NCI-H187 (cell line): ENCODE data around the gene ECEL1.

Source experiments
- DNase-seq, 2 experiments: peaks; one replicate each; lab custom pipeline; 2025; lab: John Stamatoyannopoulos, UW

Gene ECEL1

DNA sequence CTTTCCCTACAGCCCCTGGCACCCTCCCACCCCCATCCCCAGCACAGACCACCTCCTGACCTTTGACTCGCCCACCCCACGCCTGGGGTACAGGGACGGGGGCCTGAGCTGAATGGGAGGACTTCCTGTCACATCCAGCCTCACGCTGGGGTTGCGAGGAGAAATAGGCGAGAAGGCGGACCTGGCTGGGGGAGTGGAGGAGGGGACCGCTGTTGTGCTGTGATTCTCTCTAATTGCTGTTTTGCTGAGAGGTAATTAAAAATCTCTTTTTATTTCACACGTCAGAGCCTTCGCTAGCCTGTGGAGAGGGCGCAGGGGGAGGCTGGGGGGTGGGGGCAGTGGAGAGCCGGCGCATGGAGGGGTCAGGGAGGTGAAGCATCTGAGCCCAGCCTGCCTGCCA, 9.7 kb upstream of the ECEL1 start:
- no peak for DNase-seq

DNA sequence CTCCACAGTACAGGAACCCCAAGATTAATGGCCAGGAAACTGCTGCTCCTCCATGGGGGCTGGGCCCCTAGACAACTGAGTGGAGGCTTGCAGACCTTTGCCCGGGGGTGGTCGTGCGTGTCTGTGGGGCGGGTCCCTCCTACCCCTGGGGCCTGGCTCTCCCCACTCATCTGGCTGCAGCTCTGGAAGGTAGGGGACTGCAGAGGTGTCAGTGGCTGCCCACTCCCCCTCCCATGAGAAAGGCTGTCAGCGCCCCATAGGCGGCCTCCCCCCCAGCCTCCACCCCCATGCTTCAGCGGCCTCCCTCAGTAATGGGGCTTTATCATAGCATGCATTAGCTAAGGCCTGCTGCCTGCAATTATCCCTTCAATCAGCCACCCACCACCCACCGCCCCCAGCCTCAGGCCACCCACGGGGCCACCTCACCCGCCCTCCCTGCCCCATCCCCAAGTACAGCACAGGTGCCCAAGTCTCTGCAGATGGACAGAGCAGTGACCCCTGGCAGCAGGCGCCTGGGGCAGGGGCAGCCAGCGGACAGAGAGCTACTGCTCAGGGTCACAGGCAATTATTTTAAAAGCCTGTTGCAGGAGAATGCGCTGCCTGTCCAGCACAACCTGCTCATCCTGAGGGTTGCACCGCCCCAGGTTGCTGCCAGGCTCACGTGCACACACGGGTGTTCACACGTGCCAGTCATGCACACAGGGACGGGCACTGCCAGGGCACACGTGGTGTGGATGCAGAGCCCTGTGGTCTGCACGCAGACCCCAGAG, 9.1 kb upstream of the ECEL1 start:
- DNase-seq = no peak

DNA sequence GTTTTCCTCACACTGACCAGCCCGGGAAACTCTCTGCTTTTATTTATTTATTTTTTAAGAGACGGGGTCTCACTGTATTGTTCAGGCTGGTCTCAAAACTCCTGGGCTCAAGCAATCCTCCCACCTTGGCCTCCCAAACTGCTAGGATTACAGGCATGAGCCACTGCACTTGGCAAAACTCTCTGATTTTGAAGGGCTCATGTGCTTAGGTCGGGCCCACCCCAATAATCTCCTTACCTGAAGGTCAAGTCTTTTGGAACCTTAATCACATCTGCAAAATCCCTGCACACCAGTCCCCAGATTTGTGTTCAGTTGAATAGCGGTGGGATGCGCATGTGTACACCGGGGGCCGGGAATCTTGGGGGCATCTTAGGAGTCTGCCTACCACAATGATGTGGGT, 7.7 kb upstream of the ECEL1 start:
- DNase-seq = no peak

DNA sequence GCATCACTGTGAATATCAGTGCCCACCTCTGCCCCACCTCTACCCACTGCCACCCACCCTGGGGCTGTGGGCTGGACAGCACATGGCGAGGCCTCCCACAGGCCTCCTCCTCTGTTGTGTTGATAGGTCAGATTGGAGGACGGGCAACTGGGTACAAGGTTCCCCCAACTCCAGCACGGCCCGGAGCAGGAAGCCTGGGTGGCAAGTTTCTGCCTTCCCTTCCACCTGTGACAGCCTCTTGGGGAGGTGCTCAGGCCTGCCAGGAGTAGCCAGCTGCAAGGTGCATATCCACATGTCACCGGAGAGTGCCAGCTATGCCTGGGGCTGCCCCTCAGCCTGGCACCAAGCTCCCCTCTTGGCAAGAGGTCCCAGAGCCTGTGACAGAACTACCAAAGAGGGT, 6.9 kb upstream of the ECEL1 start:
- no peak for DNase-seq

DNA sequence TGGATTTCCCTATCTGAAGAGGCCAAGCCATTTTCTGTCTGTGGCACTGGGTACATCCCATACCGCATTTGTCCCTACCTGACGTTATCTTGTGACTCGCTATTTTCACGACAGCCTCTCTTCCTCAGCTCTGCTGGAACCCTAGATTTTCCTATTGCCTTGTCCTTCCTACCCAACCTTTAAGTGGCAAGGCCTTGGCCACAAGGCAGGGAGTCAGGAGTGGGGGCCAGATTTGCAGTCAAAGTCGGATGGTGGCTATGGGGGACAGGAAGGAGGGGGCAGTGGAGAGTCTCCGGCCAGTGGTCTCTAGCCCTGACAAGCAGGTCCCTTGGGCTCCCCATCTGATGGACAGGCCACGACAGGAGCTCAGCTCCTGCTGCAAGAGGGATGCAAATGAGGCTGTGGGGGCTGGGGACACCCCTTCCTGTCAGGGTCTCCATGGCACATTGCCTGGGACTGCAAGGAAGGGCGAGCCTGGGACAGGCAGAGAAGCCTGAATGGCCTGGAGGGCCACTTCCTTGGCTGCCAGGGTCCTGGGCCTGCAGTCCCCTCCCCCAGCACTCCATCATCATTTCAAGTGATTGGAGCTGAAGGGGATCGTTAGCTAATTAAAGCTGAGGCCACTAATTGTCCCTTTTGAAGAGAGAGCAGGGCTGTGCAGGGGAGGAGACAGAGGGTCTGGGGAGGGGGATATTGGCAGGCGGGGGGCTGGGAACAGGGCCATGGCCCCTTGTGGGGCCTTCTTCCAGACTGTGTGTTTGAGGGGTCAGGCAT, 6.3 kb upstream of the ECEL1 start:
- DNase-seq = no peak

DNA sequence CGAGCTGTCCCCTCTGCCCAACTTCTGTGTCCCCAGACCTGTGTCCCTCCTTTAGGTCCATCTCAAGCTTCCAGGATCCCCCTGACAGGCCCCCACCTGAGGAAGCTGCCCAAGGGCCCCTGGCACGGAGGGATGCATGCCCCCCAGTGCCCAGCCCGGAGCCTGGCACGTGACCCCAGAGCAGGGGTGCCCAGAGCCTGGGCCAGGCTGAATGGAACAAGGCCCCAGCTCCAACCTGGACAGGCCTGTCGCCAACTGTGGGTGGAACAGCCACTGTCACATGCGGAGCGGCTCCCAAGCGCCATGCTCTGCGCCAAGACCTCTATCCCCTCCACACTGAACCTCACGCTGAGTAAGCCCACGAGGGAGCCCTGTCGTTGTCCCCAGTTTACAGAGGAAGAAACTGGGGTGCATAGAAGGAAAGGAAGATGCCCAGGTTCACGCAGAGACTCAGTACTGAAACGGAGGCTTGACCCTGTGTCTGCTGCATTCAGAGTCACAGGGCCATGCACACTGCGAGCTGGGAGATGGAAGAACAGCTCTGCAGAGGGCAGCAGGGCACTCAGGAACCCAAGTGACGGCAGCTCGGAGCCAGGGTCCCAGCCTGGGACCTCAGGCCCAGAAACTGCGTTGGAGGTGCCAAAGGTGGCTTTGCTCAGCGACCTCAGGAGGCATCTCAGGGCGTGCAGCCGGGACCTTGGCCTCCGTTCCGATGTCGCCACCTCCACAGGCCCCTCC, 5.5 kb upstream of the ECEL1 start:
- no peak for DNase-seq

DNA sequence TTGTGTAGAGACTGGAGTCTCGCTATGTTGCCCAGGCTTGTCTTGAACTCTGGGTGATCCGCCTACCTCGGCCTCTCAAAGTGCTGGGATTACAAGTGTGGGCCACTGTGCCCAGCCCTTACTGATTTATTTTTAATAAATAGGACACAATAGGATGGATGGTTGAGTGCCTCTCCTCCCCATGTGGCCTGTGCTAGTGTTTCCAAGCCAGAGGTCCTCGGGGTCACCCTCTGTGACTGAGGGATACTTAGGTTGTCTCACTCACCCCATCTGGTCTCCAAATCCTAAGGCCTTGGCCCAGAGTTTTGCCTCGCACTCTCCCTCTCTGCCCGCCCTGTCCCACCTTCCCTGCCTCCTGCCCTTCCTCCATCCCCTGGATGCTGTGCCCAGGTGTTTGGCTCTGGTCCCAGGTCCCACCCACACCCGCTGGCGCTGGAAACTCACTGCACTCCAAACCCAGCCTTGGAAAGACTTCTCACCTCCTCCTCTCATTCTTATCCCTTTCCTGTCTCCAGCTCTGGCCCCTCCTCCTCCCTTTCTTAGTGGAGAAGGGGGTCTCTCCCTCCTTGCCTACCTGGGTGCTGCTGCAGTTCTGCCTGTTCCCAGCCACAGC, 4.7 kb upstream of the ECEL1 start:
- DNase-seq = no peak

DNA sequence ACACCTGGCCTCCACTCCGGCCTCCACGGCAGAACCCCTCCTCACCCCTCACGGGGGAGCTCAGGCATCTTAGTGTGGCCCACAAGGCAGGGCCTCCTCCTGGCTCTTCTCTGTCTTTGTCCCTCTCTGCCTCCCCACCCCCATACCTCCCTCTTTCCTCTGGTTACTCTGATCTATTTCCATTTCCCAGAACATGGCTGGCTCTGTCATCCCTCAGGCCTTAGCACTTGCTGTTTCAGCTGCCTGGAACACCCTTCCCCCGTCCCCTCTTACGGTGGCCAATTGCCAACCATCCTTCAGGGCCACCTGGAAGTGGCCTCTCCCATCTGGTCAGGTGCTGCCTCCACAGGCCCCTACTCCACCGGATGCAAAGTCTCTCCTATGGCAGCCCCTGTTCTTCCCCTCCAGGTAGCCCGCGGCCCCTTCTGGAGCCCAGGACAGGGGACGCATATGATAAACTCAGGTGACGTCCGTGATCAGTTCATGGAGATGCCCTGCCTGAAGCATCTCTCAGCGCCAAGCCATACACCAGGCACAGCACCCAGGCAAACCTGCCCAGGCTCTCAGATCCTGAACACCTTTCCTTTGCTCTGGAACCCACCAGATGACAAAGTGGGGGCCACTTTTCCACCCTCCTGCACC, 3.6 kb upstream of the ECEL1 start:
- no peak for DNase-seq

DNA sequence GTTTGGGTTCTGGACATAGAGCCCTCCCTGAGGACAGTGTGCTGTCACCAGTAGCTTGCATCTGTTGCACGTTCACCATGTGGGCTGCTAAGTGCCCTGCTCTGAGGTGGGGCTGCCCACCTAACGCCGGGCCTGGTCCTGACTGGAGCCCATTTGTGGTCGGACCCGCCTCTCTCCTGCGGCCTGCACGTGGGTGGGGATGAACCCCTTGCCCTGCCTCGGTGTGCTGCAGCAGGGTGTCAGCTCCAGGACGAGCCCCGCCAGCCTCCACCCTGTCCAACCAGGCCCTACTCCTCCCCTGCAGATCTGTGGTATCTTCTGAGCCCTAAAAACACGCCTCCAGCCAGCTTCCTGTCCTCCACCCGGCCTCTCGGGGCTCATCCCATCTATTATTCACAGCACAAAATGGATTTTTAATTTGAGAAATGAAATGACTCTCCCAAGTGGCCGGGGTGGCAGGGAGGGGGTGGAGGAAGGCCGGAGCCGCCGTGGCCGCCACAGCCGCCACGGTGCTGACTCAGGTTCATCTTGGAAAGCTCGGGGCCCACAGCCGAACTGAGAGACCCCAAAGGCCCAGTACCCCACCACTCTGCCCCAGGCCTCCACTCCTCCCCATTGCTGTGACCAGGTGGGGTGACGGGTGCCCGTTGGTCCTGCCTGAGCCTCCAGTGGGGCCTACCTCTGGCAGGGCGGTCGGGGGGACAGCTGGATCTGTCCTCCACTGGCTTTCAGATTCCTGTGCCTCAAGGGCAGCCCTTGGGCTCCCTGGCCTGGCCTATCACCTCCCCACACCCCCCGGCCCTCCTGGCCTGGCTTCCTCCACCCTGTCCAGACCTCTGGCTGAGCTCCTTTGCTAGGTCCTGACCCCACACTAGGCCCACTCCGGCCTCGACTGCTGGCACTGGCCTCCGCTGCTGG, 2.8 kb upstream of the ECEL1 start:
- DNase-seq = no peak

DNA sequence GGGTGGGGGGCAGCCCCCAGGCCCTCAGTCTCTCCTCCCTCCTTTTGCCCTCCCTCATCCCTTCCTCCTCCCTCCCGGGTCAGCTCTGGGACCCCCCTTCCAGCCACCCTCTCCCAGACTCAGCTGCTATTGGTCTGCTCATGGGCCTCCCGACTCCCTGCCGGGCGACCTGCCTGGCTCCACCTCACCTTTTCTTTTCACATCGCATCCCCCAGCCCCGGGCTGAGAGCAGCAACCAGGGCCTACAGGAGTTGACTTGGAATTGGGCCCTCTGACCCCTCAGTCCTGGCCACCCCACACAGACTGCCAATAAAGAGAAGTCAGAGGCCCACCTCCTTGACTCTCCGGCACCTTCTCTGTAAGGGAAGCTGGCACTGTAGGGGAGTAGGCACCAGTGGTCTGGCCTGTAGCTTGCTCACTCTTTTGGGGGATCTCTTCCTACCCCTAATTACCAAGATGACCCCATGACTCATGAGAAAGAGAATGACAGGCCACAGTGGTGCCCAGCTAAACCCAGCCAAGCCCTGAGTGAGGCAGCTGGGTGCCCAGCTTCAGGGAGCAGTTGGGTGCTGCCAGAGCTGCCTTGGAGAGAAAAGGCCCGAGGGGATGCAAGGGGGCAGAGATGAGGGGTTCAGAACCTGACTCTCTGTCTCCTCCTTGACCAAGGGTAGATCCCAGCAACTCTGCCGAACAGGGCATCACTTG, 2.0 kb upstream of the ECEL1 start:
- DNase-seq = no peak

DNA sequence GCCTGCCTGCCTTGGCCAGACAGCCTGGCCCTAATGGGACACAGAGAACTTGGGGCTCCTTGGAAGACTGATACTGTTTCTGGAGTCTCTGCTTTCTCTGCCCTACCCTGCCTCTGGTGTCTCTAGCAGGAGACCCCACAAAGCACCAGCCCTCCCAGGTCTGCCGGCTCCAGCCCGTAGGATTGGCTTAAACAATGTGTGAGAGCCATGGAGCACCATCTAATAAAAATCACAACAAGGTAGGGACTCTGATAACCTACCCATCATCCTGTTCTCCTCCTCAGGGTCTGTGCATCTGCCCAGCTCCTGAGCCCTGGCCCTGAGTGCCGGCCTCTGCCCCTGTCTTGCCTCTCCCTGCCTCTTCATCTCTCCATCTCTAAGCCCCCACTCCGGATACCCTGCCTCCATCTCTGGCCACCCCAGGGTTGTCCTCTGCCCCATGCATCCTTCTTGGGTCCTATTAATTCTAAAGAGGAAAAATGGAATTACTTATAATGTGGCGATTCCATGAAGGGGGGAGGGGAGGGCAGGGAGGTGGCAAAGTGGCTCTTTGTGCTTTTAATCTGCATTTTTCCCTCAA, 1.2 kb upstream of the ECEL1 start:
- no peak for DNase-seq

DNA sequence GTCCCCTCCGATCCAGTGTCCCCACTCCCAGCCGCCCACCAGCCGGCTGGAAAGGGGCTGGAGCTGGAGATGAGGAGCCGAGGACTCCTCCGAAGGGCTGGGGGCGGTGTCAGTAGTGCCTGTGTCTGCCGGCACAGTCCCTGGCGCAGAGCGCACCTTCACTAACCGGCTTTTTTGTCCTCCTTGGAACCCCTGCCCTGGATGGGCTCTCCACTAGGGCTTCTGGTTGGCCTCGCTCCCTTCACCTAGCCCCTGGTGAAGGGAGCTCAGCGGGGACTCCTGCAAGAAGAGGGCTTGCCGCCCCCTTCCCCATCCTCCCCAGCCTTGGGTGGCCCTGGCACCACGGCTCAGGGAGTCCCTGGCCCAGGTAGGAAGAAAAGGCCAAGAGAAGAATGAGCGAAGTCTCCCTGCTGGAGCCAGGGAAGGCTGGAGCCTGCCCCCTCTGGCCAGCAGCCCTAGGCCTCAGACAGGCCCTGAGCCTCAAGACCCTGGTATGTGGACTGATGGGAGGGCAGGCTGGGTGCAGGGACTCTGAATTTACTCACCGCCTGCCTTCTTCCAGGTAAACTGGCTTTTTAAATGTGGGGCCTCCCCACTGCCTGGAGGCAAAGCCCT, 570 bp upstream of the ECEL1 start:
- DNase-seq = no peak

DNA sequence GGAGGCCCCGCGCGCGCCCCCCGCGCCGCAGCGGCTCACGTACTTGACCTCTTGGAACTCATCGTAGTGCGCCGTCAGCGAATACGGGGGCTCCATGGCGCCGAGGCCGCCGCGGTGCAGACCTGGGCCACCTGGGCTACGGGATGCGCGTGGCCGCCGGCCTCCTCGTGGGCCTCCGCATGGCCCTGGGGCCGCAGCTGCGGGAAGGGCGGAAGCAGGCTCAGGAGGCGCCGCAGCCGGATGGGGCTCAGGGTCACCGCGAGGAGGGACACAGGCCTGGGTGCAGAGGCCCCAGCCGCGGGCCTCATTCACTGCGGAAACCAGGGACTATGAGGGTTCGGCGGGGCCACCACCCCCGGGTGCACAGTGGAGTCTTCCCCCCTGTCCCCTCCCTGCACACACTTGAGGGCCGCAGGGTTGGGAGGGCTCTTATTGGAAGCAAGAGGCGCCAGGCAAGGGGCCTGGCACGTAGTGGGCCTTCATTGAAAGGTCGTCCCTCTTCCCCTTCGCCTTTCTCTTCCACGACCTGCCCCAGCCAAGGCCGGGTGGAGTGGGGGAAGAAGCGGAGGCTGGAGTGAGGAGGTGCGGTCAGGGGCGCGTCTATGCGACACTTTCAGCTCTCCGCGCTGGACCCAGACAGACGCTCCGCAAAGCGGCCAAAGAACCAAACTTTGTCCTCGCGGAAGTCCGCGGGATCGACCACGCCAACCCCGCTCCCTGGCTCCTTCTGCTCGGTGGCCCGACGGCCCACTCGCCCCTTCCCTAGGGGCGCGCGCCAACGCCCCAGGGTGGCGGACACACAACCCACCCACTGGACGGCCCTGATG, 863 bp downstream of the ECEL1 start:
- DNase-seq = no peak

DNA sequence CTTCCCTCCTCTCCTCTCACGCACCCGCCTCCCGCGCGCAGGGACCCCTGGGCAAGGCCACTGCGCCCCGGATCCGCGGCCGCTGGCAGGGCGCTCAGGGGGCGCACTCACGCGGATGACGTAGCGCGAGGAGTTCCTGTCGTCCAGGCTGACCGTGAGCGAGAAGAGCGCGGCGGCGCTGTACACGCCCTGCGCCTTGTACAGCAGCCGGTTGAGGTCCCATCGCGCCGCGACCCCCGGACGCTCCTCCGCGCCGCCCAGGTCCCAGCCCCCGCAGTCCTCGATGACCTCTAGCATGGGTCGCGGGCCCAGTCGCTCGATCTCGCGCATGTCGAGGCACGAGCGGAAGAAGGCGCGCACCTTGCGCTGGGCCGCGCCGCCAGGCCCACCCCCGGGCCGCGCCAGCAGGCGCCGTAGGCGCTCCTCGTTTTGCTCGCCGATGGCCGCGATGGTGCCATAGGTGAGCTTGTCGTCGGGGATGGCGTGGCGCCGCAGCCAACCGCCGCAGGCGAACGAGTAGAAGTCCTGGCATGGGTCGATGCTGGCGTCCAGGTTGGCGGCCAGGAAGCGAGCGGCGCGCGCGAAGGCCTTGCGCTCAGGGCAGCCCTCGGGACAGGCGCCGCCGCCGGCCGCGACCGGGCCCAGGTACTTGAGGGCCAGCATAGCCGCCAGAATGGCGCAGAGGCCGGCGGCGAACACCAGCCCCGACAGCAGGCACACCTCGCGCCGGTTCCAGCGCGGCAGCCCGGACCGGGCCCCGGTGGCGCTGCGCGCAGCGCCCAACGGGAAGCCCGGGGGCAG, 1.7 kb downstream of the ECEL1 start:
- DNase-seq = no peak

DNA sequence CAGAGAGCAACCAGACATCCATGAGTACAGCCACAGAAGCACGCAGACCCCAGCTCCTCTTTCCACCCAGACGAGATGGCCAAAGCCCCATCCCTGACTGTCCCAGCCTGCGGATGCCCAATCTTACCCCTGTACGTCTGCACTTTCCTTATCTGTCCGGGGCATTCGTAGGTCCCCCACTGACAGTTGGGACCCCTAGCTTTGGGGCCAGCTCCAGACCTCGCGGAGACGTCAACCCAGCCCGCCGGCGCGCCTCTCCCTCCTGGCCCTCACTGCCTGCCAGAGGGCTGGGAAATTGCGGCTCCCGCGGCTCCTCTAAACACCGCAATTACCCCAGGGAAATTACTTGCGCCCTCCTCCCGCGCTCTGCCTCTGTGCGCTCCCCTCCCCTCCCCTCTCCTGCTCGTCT, 2.3 kb downstream of the ECEL1 start:
- DNase-seq = no peak

DNA sequence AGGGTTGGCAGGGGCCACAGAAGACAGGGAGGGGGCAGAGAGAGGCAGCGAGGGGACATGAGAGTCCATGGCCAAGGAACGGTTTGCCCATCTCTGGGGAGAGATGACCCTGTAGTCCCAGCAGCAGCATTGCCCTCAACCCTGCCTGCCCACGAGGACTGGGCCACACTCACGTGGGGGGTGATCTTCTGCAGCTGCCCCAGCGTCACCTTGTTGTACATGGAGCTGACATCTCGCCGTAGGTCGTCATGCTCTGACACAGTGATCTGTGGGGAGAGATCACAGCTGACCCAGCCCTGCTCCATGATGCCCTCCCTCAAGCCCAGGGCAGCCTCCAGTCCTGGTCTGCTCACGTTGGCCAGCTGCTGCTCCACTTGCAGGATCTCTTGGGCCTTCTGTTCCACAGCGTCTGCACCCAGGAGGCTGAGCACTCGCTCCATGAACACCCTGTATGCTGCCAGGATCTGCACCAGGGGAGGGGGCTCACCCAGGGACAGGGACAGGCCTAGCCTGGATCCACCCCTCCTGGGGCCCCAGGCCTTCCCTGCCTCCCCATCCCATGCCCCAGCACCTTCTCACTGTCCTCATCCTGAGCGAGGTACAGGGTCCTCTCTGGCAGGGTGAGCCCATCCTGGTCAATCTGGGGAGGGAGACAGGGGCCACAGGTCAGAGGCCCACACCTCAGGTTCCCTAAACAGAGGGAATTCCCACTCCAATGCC, 2.8 kb downstream of the ECEL1 start:
- DNase-seq = no peak
